Mesenchymal stem cell (in vitro differentiated cells and primary cell): ENCODE data around the gene EFEMP2.
A peak's percentile ranks its signal among the peaks of the same experiment; 100 is the strongest.

Source experiments
- DNase-seq: peaks from one replicate; pipeline ENCODE4 v3.0.0-alpha.2; 2013
- H2AFZ ChIP-seq: one replicate; pipeline ENCODE4 v1.6.1; 2013; ENCODE audit warnings: low read depth, mild to moderate bottlenecking, control low read depth, inconsistent platforms, low read length, moderate library complexity
- H2AK5ac ChIP-seq: 2 replicates; pipeline ENCODE4 v1.6.1; 2013; ENCODE audit warnings: low read length, moderate library complexity, mild to moderate bottlenecking, inconsistent platforms; ENCODE audit not compliant: severe bottlenecking
- H2BK120ac ChIP-seq: one replicate; pipeline ENCODE4 v1.6.1; 2013; ENCODE audit warnings: low read depth, mild to moderate bottlenecking, inconsistent platforms, low read length, moderate library complexity
- H2BK12ac ChIP-seq, 2 experiments: one replicate each; pipeline ENCODE4 v1.6.1; 2013; ENCODE audit warnings: inconsistent platforms in 2 of 2, low read length in 2 of 2, mild to moderate bottlenecking in 2 of 2, moderate library complexity in 2 of 2, control low read depth in 1 of 2
- H2BK15ac ChIP-seq: one replicate; pipeline ENCODE4 v1.6.1; 2013; ENCODE audit warnings: mild to moderate bottlenecking, low read depth, inconsistent platforms; ENCODE audit not compliant: poor library complexity, severe bottlenecking
- H2BK5ac ChIP-seq: 2 replicates; pipeline ENCODE4 v1.6.1; 2013; ENCODE audit warnings: low read depth, mild to moderate bottlenecking, low read length, control low read depth, inconsistent platforms; ENCODE audit not compliant: poor library complexity, severe bottlenecking
- H3K14ac ChIP-seq, 2 experiments: one replicate each; pipeline ENCODE4 v1.6.1; 2013; ENCODE audit warnings: inconsistent platforms in 2 of 2, low read length in 2 of 2, control low read depth in 1 of 2, mild to moderate bottlenecking in 1 of 2, moderate library complexity in 1 of 2
- H3K18ac ChIP-seq, 2 experiments: one replicate each; pipeline ENCODE4 v1.6.1; 2013; ENCODE audit warnings: inconsistent platforms in 2 of 2, low read length in 2 of 2, control low read depth in 1 of 2, low read depth in 1 of 2, mild to moderate bottlenecking in 1 of 2
- H3K23ac ChIP-seq, 2 experiments: one replicate each; pipeline ENCODE4 v1.6.1; 2013; ENCODE audit warnings: inconsistent platforms in 2 of 2, low read length in 2 of 2, mild to moderate bottlenecking in 2 of 2, moderate library complexity in 2 of 2, control low read depth in 1 of 2
- H3K27ac ChIP-seq: 2 replicates; pipeline ENCODE4 v1.5.1; 2013; ENCODE audit warnings: mild to moderate bottlenecking, moderate library complexity, low read length, control low read depth, inconsistent platforms; ENCODE audit not compliant: poor library complexity, severe bottlenecking
- H3K27me3 ChIP-seq, 2 experiments: 2 replicates each; pipeline versions ENCODE4 v1.6.1 to v1.7.0; 2013; ENCODE audit warnings: low read length in 2 of 2, mild to moderate bottlenecking in 2 of 2, moderate library complexity in 2 of 2, control low read depth in 1 of 2, inconsistent platforms in 1 of 2; ENCODE audit not compliant: control insufficient read depth in 1 of 2, insufficient read depth in 1 of 2
- H3K36me3 ChIP-seq, 2 experiments: 2 replicates each; pipeline versions ENCODE4 v1.6.1 to v1.7.0; 2013; ENCODE audit warnings: low read length in 2 of 2, control low read depth in 1 of 2, inconsistent platforms in 1 of 2, low read depth in 1 of 2, mild to moderate bottlenecking in 1 of 2; ENCODE audit not compliant: insufficient read depth in 2 of 2, control insufficient read depth in 1 of 2
- H3K4ac ChIP-seq, 2 experiments: one replicate each; pipeline ENCODE4 v1.6.1; 2013; ENCODE audit warnings: inconsistent platforms in 2 of 2, low read length in 2 of 2, mild to moderate bottlenecking in 2 of 2, moderate library complexity in 2 of 2, control low read depth in 1 of 2, low read depth in 1 of 2
- H3K4me1 ChIP-seq: 2 replicates; pipeline ENCODE4 v1.6.1; 2013; ENCODE audit warnings: low read depth, low read length, control low read depth; ENCODE audit not compliant: control insufficient read depth, insufficient read depth
- H3K4me2 ChIP-seq: 2 replicates; pipeline ENCODE4 v1.6.1; 2013; ENCODE audit warnings: low read length, mild to moderate bottlenecking, inconsistent platforms; ENCODE audit not compliant: poor library complexity, severe bottlenecking
- H3K4me3 ChIP-seq, 2 experiments: 2 replicates each; pipeline versions ENCODE4 v1.5.1 to v1.7.0; 2013; ENCODE audit warnings: low read length in 2 of 2, mild to moderate bottlenecking in 2 of 2, control low read depth in 1 of 2, low read depth in 1 of 2; ENCODE audit not compliant: insufficient read depth in 1 of 2
- H3K79me1 ChIP-seq: replicated peaks from 2 replicates; pipeline ENCODE4 v1.6.1; 2013; ENCODE audit warnings: mild to moderate bottlenecking, control low read depth, low read length, inconsistent platforms; ENCODE audit not compliant: poor library complexity, severe bottlenecking
- H3K9ac ChIP-seq: 2 replicates; pipeline ENCODE4 v1.7.0; 2013; ENCODE audit warnings: mild to moderate bottlenecking, low read length, moderate library complexity
- H3K9me3 ChIP-seq: 2 replicates; pipeline ENCODE4 v1.7.0; 2013; ENCODE audit warnings: mild to moderate bottlenecking, low read length; ENCODE audit not compliant: control insufficient read depth
- H4K8ac ChIP-seq: one replicate; pipeline ENCODE4 v1.6.1; 2013; ENCODE audit warnings: inconsistent platforms, mild to moderate bottlenecking, low read length, moderate library complexity
- H4K91ac ChIP-seq: one replicate; pipeline ENCODE4 v1.6.1; 2013; ENCODE audit warnings: mild to moderate bottlenecking, low read length, inconsistent platforms
- WGBS: methylation state at CpG from one replicate; pipeline ENCODE4 v1.1.7; 2013; ENCODE audit warnings: mixed read lengths; 5-methylcytosine and 5-hydroxymethylcytosine counted together

The EFEMP2 gene

GRCh38 chr11:65882120-65883057 lies 9.8 kb upstream of the EFEMP2 start:
- Histone ChIP-seq H3K14ac (no peak overlapping the region), H4K91ac (no peak overlapping the region), H2AK5ac (no peak overlapping the region), H2BK12ac (no peak overlapping the region), H2BK5ac (no peak overlapping the region), H3K27me3 (no peaks in the 10 kb centered on the region), H4K8ac (no peak overlapping the region), H3K18ac (no peak overlapping the region), H3K36me3 (peaks cover 51 to 61% of the 10 kb centered on the region in 2 experiments), H3K23ac (no peak overlapping the region), H2AFZ (no peak overlapping the region), H3K9me3 (no peaks in the 10 kb centered on the region), H3K79me1 (peaks cover 27% of the 10 kb centered on the region), H3K4me2 (no peak overlapping the region), H3K27ac (no peak overlapping the region), H3K9ac (no peak overlapping the region), H3K4me1 (peaks cover 10% of the 10 kb centered on the region), H2BK15ac (no peak overlapping the region), H3K4me3 (no peak overlapping the region), H3K4ac (no peak overlapping the region), H2BK120ac (no peak overlapping the region)
- DNase-seq: no peak
- WGBS: 96% methylated on average over 30 of the region's 30 CpGs

- no peak overlapping the region for H2BK15ac ChIP-seq
- H3K4me3 ChIP-seq: no peak overlapping the region
- WGBS: 85% methylated on average over 7 of the region's 7 CpGs
- no peaks in the 10 kb centered on the region for H3K9me3 ChIP-seq
- H3K27me3 ChIP-seq: no peaks in the 10 kb centered on the region
- H3K23ac ChIP-seq: no peak overlapping the region
- no peak overlapping the region for H2BK5ac ChIP-seq
- no peak overlapping the region for H2BK12ac ChIP-seq
- H2BK120ac ChIP-seq: no peak overlapping the region
- peaks cover 5% of the 10 kb centered on the region for H3K4me1 ChIP-seq
- no peak overlapping the region for H3K18ac ChIP-seq
- no peak overlapping the region for H4K91ac ChIP-seq
- no peak overlapping the region for H3K27ac ChIP-seq
- no peak overlapping the region for H4K8ac ChIP-seq
- no peak overlapping the region for H3K4me2 ChIP-seq
- H3K79me1 ChIP-seq: peaks cover 21% of the 10 kb centered on the region
- H3K14ac ChIP-seq: no peak overlapping the region
- no peak overlapping the region for H3K9ac ChIP-seq
- no peak overlapping the region for H2AK5ac ChIP-seq
- no peak overlapping the region for H3K4ac ChIP-seq
- no peak overlapping the region for H2AFZ ChIP-seq
- H3K36me3 ChIP-seq: peaks cover 40 to 52% of the 10 kb centered on the region in 2 experiments
- DNase-seq: no peak
Observed at GRCh38 chr11:65880844-65881421, 8.3 kb upstream of the EFEMP2 start.

GRCh38 chr11:65880027-65880426 lies 7.4 kb upstream of the EFEMP2 start:
- H3K23ac ChIP-seq: no peak overlapping the region
- no peak for DNase-seq

GRCh38 chr11:65879617-65880016 lies 7.0 kb upstream of the EFEMP2 start, which contains the start of gene CTSW:
TSS of gene CTSW (plus strand) at chr11:65879837. CDS start at chr11:65879855, 18 bp downstream.
- H4K91ac ChIP-seq: no peak within 1 kb of the TSS
- H3K4ac ChIP-seq: no peak within 1 kb of the TSS
- no peak within 1 kb of the TSS for H3K4me3 ChIP-seq
- H3K79me1 ChIP-seq: peaks cover 14% of the 10 kb centered on the region
- no peak within 1 kb of the TSS for H3K23ac ChIP-seq
- WGBS: 79% methylated on average over 7 of the region's 7 CpGs
- no peak within 1 kb of the TSS for H2BK120ac ChIP-seq
- H4K8ac ChIP-seq: peak within 1 kb of the TSS; percentile 21
- peaks cover 2% of the 10 kb centered on the region for H3K4me1 ChIP-seq
- no peak within 1 kb of the TSS for H3K18ac ChIP-seq
- H3K4me2 ChIP-seq: no peak within 1 kb of the TSS
- peak within 1 kb of the TSS; percentile 31 to 64 for H2BK12ac ChIP-seq
- no peak within 1 kb of the TSS for H2BK5ac ChIP-seq
- H3K9ac ChIP-seq: no peak within 1 kb of the TSS
- no peak within 1 kb of the TSS for H3K14ac ChIP-seq
- no peak within 1 kb of the TSS for H2BK15ac ChIP-seq
- H3K36me3 ChIP-seq: peaks cover 27 to 39% of the 10 kb centered on the region in 2 experiments
- H3K27ac ChIP-seq: no peak within 1 kb of the TSS
- H2AK5ac ChIP-seq: no peak within 1 kb of the TSS
- H2AFZ ChIP-seq: no peak within 1 kb of the TSS
- no peaks in the 10 kb centered on the region for H3K27me3 ChIP-seq
- DNase-seq: no peak
- H3K9me3 ChIP-seq: no peaks in the 10 kb centered on the region

More at GRCh38 chr11:65880027-65880426, 7.4 kb upstream of the EFEMP2 start:
- Histone ChIP-seq H2AK5ac (no peak overlapping the region), H3K4me3 (no peak overlapping the region), H2BK120ac (no peak overlapping the region), H3K4ac (no peak overlapping the region), H3K4me2 (no peak overlapping the region), H4K91ac (no peak overlapping the region), H3K18ac (no peak overlapping the region), H2AFZ (no peak overlapping the region), H3K27me3 (no peaks in the 10 kb centered on the region), H2BK5ac (no peak overlapping the region), H3K27ac (no peak overlapping the region), H2BK15ac (no peak overlapping the region), H4K8ac (no peak overlapping the region), H3K4me1 (peaks cover 5% of the 10 kb centered on the region), H3K14ac (no peak overlapping the region), H3K79me1 (peaks cover 16% of the 10 kb centered on the region), H3K9ac (no peak overlapping the region), H2BK12ac (no peak overlapping the region), H3K9me3 (no peaks in the 10 kb centered on the region), H3K36me3 (peaks cover 31 to 43% of the 10 kb centered on the region in 2 experiments)
- 91% methylated on average over 7 of the region's 7 CpGs for WGBS
